H4 (cell line): Measurements from ENCODE around the gene SLC12A1. TPM values are rescaled to one million over a fixed set of nuclear protein-coding genes. Genes with fewer than 3 reads are reported as not detected.
"Not testable (repeated sequence)": the region's sequence is repeated elsewhere in the genome, so short reads cannot be mapped to it uniquely, and the experiment has no call there.

ENCODE experiments used
- DNase-seq: peaks from one replicate; pipeline ENCODE4 v3.0.0-alpha.2; 2015; ENCODE audit warnings: low spot score
- total RNA-seq: library from RNA; depleted of rRNA; stranded (reverse); fragments of >200 nt; shearing (Covaris generic); gene quantifications from 2 replicates; pipeline ENCODE4 v1.2.3, GENCODE V29; 2014

SLC12A1 gene
- total RNA-seq, 1 experiment from 2014 or later, result not detected

DNA sequence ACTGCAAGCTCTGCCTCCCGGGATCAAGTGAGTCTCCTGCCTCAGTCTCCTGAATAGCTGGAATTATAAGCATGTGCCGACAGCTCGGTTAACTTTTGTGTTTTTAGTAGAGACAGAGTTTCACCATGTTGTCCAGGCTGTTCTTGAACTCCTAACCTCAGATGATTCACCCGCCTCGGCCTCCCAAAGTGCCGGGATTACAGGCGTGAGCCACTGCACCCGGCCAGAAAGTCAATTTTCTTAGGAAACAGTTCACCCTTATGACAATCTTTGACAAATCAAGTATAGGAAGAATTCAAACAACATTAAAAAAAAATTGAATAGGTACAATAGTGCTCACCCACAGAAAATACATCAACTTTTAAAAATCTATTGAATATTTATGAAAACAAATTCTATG is 101.5 kb downstream of the SLC12A1 start:
- no peak for DNase-seq

- no peak for DNase-seq
These were observed 103.6 kb downstream of the SLC12A1 start for GRCh38 chr15:48309740-48310139.

DNA sequence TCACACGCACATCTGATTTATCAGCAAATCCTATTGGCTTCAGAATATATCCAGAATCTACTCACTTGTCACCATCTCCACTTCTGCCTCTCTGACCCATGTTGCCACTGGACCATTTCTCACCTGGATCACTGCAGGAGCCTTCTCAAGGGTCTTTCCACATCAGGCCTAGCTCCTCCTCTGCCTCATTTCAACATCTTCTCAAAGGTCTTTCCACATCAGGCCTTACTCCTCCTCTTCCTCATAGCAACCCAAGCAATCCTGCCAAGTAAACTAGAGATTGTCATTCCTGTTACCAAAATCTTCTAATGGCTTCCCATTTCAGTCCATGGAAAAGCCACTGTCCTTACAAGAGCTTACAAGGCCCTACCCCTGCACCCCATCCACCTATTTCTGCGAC is 107.1 kb downstream of the SLC12A1 start:
- DNase-seq, result no peak

DNA sequence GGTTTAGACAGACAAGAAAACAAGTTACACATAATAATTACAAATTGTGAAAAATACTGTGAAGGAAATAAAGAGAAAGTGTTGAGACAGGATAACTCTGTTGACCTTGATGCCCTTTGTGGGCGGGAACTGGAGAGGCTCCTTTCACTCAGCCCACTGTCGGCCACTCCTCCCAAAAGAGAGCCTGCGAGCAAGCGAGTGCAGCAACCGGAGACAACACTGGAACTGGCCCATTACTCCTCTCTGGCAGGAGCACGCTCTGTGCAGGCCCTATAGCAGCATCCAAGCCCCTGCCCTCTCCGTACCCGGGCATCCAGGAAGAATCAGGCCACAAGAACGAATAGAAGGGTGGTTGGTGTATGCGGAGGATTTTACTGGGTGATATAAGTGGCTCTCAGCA is 108.9 kb downstream of the SLC12A1 start:
- DNase-seq, result no peak

DNA sequence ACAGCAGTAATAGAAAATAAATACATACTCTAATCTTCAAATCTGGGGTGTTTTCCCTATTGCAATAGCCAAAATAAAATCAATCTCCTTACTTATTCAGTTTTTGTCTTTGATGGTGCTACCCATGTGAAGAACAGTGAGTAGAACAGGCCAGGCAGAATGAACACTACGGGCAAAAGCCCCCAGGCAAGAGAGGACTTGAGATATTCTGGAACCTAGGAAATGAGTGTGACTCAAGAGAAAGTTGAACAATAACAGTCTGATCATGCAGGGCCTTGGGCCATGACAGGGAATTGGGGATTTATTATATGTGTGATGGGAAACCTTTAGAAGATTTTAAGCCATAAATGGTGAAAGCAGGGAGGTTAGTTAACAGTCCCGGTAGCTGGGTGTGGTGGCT is 111.1 kb downstream of the SLC12A1 start:
- DNase-seq, result no peak

DNA sequence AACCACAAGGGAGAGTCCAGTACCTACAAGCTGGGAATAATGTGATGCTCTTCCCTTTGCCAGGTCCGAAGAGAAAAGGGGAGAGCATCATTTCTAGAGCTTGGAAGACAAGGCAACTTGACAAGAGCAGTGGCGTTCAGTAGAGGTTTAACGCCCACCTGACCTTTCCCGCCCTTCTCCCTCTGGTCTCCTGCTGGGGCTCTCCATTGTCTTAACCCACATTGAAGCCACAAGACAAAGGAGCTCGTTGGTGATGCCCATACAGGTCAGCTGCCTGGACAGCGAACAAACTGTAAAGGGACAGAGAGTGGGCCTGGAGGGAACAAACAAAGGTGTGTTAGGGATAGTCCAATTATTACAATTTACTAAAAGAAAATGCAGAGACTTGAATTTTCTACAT is 112.0 kb downstream of the SLC12A1 start:
- no peak for DNase-seq

DNA sequence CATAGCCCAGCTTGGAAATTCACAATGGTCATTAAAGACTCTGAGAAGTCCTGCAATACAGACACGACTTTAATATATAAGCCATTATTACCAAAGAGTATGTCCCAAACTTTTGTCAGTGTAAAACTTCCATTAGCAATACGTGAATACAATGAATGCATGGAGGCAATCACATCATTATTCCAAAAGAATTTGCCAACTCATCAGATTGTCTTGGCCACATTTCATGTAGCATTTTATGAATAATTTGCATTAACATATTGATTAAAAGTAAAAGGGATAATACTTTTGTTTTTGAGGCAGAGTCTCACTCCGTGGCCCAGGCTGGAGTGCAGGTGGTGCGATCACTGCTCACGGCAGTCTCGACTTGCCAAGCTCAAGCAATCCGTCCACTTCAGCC is 117.2 kb downstream of the SLC12A1 start:
- DNase-seq, result no peak

DNA sequence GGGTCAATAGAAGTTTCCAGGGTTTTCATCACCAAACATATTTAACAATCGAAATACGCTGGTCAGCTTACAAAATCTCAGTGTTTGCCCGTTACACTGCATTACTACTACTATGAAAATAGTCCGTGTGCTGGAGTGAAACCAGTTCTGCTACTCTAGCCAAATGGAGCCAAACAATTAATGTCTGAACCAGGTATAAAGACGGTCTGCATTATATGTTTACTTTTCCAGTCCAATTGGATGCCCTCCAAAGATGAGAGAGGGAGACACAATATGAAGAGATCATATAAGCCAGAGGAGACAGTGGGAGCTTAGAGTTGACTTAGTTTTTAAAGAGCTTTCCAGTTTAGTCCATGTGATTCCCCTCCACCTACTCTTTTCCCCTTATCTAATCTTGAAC is 118.8 kb downstream of the SLC12A1 start:
- no peak for DNase-seq

GRCh38 chr15:48325400-48325799 is 119.3 kb downstream of the SLC12A1 start:
- DNase-seq, result no peak

- not testable (repeated sequence) for DNase-seq
These were observed 120.1 kb downstream of the SLC12A1 start for GRCh38 chr15:48326180-48326579.

DNA sequence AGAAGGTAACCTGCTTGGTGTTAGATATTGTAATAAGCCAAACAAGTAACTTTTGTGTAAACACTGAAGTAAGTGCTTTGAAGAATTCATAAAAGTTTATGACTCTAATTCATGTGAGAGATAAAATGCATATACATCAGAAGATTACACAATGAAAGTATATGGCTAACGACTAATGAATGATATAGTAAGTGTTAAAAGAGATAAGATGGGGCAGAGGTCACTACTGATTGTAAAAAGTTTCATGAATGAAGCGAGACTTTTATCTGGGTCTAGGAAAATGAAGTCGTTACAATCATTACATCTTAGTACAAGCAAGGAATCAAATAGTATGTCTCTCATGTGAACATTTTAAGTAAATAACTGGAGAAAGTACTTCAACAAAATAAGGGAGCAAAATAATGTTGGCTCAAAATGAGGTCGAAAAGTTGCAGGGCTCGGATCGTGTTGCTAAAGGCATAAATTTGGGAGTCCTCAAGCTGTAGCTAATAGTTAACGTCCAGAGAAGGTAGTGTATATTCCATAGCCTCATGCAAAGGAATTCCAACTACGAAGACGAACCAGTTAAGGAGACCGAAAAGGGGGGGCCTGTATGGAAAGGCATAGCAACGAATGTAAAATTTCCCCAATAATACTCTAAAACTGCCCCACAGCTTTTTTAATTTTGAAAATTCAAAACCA is 124.1 kb downstream of the SLC12A1 start:
- no peak for DNase-seq

DNA sequence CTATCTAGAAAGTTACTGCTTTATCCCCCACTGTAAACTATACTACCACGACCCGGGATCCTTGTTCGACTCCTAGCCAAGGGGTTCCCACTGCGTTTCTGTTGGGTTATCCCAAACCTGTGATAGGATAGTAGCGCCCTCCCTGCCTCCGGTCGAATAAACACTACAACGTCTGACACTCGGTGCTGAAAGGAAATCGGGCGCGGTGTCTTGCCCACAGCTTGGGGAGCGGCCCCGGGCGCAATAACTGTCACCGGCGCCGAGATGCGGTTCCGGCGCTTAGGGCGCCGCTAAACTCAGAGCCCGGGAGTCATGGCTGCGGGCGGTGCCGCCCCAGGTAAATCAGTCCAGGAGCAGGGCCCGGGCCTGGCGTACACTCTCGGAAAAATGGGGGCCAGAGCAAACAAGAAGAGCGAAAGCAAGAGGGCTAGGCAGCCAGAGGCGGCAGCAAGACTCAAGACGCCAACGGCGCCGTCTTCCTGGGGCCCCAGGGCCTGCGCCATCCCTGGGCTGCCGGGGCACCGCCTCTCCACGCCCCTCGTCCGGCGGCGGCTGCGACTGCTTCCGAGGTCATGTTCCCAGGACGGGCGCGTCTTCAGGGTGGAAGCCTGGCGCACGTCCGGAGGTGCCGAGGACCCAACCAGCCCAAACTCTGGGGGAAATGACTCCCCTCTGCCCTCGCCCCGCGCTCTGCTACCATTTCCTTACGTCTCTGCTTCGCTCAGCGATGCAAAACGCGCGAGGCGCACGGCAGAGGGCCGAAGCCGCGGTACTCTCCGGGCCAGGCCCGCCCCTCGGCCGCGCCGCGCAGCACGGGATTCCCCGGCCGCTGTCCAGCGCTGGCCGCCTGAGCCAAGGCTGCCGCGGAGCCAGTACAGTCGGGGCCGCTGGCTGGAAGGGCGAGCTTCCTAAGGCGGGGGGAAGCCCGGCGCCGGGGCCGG is 125.0 kb downstream of the SLC12A1 start, which contains the start of gene DUT:
TSS of gene DUT (plus strand) at position 575 of the 941 bp plus-strand sequence. CDS start at position 662, 87 bp downstream.
- peak; percentile 74 for DNase-seq

DNA sequence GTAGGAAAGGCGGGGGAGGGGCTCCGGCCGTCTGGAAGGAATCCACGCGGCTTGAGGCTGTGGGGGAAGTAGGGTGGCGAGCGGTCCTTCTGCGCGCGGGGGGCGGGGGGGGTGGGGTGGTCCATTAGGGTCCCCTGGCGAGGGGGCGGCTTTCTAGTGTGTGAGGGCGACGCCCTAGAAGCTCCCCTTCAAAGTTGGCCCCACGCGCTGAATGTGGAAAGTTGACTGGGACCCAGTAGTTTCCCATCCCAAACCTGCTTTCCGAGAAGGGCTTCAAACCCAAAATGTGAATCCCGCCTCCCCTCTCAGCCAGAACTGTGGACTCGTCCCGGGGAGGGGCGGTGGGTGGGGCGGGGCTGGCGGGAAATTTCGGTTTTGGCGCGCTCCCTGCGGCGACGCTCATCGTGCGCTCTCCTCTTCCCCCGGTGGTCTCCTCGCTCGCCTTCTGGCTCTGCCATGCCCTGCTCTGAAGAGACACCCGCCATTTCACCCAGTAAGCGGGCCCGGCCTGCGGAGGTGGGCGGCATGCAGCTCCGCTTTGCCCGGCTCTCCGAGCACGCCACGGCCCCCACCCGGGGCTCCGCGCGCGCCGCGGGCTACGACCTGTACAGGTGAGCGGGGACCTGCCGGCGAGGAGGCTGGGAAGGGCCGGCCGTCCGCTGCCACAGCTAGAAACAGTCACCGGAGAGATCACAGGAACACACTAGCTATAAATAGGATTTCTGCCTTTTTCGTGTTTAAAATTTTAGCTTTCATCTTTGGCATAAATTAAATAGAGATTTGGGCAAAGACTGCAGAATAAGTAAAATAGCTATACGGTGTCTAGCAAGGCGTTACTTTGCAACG is 125.9 kb downstream of the SLC12A1 start:
- DNase-seq, result peak; percentile 46

DNA sequence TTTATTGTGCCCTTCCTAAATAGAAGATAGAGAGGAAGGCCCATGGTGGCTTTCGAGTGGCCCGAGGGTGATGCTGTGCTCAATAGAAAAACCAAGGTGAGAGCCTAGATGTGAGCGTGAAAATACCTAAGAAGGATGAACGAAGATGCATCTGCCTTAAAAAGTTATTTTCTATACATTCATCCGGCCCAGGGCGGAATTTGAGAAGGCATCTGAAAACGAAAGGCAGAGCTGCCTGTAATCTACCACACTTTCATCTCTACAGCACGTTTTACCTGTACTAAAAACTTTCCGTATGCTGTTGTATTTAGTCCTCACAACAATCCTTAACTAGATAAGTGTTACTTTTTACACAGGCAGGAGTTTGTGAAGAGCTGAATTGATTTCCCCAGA is 126.5 kb downstream of the SLC12A1 start:
- DNase-seq, result no peak

DNA sequence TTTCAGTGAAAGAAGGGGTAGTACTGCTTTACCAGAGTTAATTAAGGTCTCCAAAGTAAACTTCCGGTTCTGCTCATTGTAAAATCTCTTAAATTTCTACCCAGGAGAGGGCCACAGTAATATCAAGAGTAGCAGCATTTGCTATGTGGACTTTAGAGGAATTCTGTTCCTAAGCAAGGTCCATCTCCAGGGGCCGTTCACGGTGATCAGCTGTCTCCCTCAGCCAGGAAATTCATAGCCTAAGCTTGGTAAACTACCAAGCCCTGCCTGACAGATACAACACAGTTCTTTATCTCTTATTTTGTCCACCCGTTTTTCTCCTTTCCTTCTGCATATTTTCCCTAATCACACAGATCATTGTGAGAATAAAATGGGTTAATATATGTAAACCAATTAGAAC is 127.4 kb downstream of the SLC12A1 start:
- no peak for DNase-seq

DNA sequence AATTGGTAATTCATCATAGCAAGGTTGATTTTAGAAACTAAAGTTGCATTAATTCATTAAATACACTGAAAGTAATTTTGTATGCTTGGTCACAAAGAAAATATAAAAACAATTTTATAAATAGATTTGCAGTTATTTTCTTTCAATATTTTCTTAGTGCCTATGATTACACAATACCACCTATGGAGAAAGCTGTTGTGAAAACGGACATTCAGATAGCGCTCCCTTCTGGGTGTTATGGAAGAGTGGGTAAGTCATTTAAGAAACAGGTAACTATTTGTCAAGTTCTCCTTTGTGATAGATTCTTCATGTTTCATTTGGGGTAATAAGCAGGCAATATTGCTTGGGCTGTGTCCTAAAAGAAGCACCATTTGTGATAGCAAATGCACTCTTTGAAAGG is 128.2 kb downstream of the SLC12A1 start:
- DNase-seq, result no peak

GRCh38 chr15:48336940-48337339 is 130.8 kb downstream of the SLC12A1 start:
- peak; percentile 21 for DNase-seq

GRCh38 chr15:48337607-48338006 is 131.5 kb downstream of the SLC12A1 start:
- no peak for DNase-seq

DNA sequence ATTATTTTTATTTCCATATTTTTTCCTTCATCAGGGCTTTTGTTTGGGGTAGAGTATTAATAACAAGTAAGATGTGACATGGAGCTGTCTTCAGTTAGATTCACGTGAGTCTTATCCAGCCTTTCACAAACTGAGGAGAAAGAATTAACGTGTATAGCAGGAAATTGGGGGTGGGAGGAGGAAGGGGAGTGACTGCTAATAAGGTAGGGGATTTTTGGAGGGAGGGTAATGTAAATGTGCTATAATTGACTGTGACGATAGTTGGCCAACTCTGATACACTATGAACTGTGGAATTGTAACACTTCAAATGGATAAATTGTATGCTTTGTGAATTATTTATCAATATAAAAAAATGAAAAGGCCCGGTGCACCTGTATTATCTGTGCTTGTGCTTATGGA is 134.0 kb downstream of the SLC12A1 start:
- no peak for DNase-seq

- DNase-seq, result no peak
These were observed 137.8 kb downstream of the SLC12A1 start for GRCh38 chr15:48343865-48344264.

DNA sequence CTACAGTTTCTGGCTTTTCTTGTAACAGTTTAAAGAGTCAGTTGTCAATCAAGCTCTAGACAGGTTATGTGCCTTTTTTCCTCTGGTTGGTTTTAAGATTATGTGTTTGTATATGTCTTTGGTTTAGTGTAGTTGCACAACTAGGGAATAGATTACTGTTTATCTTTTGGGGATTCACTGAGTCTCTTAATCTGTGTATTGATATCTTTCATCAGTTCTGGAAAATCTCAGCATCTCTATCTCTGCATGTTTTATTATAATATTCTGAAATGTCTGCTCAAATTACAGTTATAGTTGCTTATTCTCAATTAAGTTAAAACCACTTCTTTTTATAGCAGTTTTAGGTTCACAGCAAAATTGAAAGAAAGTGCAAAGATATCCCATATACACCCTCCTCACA is 139.4 kb downstream of the SLC12A1 start:
- DNase-seq, result no peak

- DNase-seq, result peak; percentile 63
These were observed 146.5 kb downstream of the SLC12A1 start for GRCh38 chr15:48352474-48353072.
